ENCODE data around the gene MED25.
"Not testable (repeated sequence)": the region's sequence is repeated elsewhere in the genome, so short reads cannot be mapped to it uniquely, and the experiment has no call there.

The MED25 gene

DNA sequence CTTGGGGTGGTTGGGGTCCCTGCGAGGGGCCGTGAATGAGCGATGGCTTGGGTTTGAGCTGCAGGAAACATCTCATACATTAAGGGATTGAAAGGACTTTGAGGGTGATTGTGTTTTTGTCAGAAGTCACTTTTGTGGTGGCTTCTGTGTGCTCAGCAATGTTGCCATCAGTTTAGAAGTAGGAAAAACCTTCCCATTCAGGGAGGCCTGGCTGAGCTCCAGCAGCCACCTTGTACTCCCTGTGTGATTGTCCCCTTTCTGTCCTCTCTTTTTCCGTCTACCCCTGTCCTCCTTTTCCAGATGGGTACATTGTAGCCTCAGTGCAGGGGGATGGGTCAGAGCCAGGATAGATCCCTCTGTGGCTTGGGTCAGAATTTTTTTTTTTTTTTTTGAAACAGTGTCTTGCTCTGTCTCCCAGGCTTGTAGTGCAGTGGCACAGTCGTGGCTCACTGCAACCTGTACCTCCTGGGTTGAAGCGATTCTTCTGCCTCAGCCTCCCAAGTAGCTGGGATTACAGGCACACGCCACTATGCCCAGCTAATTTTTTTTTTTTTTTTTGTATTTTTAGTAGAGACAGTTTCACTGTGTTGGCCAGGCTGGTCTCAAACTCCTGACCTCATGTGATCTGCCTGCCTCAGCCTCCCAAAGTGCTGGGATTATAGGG lies 1.5 kb downstream of the MED25 start:
- DNase-seq = not testable (repeated sequence)

- no peak for DNase-seq
Measured at GRCh38 chr19:49820125-49820524, 2.0 kb downstream of the MED25 start.

- DNase-seq = no peak
Measured at GRCh38 chr19:49823472-49823871, 5.4 kb downstream of the MED25 start.

- DNase-seq = no peak
Measured at GRCh38 chr19:49824662-49825061, 6.6 kb downstream of the MED25 start.

- DNase-seq = no peak
Measured at GRCh38 chr19:49827034-49827433, 8.9 kb downstream of the MED25 start.

DNA sequence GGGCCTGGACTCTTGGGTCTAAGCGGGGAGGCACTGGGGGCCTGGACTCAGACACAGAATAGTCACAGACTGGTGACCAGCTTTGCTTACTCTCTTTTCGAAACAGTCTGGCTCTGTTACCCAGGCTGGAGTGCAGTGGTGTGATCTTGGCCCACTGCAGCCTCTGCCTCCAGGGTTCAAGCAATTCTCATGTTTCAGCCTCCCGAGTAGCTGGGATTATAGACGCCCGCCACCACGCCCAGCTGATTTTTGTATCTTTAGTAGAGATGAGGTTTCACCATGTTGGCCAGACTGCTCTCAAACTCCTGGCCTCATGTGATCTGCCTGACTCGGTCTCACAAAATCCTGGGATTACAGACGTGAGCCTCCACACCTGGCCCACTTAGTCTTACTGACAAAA lies 11.1 kb downstream of the MED25 start:
- no peak for DNase-seq

DNA sequence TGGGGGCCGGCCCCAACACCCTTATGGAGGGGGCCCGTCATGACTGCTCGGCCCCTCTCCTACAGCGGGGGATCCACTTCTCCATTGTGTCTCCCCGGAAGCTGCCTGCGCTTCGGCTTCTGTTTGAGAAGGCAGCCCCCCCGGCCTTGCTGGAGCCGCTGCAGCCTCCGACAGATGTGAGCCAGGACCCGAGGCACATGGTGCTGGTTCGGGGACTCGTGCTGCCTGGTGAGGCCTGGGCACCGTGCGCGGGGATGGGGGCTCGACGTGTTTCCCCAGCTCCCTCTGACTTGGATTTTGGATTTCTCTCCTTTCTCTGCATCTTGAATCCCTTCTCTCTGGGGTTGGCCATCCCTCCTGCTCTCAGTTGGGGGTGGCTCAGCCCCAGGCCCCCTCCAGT lies 11.6 kb downstream of the MED25 start:
- no peak for DNase-seq

DNA sequence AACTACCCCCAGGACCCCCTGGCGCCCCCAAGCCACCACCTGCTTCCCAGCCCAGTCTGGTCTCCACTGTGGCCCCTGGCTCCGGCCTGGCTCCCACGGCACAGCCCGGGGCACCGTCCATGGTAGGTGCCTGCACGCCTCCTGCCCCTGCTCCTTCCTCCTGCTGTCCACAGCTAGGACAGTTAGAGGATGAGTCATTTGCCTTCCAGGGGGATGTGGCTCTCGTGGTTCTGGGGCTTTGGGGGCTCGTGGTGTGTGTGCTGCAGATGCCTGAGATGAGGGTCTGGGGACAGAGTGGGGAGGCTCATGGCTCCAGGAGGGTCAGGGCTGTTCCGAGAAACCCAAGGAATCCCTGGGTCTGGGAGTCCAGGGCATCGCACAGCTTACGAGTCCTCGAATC lies 12.7 kb downstream of the MED25 start:
- no peak for DNase-seq

- DNase-seq = no peak
Measured at GRCh38 chr19:49831592-49831991, 13.5 kb downstream of the MED25 start.

GRCh38 chr19:49832556-49832955 lies 14.5 kb downstream of the MED25 start:
- DNase-seq = no peak

GRCh38 chr19:49833599-49833998 lies 15.5 kb downstream of the MED25 start:
- no peak for DNase-seq

DNA sequence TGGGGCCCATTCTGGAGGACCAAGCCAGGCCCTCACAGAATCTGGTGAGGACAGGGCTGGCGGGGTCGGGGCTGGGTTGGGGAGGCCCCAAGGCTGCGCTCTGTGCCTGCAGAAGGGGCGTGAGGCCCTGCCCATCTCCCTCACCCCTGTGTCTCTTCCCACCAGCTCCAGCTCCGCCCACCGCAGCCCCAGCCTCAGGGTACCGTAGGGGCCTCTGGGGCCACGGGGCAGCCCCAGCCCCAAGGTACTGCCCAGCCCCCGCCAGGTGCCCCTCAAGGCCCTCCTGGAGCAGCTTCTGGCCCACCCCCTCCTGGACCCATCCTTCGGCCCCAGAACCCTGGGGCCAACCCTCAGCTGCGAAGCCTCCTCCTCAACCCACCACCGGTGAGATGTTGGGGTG lies 17.5 kb downstream of the MED25 start:
- no peak for DNase-seq

- DNase-seq = no peak
Measured at GRCh38 chr19:49836176-49837008, 18.3 kb downstream of the MED25 start.

DNA sequence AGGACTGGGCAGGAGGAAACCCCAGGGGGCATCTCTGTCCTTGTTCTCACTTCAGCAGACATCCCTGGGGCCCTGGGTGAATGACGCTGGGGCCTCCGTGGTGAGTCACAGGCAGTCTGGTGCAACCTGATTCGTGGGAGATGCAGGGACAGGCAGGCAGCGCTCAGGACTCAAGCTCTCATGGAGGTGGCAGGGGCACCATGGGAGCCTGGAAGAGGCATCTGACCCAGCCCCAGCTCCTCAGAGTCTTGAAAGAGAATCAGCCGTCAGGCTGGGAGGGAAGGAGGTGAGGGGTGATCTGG lies 18.9 kb downstream of the MED25 start:
- no peak for DNase-seq

DNA sequence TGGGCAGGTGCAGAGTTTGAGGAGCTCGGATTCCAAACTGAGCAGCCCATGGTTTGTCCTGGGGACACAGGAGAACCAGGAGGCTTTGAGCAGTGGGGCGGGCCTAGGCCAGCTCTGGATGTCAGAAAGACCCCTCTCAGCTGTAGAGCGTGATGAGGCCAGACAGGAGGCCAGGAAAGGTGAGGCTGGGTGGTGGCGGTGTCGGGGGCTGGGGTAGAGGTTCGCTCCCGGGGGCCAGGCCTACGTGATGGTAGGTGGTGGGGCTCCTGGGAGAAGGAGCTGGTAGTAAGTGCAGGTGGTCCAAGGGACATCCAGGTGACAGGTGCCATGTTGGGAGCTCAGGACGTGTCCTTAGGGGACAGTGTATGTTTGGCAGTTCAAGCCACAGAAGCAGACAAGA lies 19.3 kb downstream of the MED25 start:
- DNase-seq = no peak

- no peak for DNase-seq
Measured at GRCh38 chr19:49838885-49839588, 20.9 kb downstream of the MED25 start.

DNA sequence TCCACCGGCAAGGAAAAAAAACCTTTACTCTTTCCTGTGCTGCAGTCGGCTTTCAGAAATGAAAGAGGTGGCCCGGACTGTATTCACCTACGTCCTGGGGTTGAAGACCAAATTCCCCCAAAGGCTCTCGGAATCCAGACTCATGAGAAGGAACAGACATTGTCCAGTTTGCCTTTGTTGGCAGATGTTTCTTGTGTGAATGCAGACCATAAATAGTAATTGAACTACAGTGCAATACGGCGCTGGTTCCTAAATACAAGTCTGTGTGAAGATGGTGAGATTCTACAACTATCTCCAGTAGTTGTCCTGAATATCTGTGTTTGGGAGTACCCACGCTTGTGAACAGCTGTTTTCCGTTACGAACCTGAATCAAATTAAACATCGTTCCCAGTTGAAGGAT lies 21.6 kb downstream of the MED25 start:
- DNase-seq = no peak

DNA sequence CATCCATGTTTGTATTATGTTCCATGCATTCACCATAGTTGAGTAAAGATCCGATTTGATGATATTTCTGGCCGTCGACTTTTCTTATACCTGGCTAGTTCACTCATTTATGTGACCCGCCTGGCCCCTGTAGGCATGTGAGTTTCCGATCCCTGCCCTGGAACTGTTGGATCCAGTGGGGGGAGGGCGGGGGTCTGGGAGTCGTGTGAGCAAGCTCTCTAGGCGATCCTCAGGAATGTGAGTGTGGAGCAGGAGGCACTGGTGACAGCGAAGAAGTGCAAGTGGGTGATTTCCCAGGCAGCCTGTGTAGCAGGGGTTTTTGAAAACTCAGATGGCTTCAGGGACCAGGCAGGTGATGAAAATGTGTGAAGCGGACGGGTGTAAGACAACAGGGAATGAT lies 22.2 kb downstream of the MED25 start:
- no peak for DNase-seq

DNA sequence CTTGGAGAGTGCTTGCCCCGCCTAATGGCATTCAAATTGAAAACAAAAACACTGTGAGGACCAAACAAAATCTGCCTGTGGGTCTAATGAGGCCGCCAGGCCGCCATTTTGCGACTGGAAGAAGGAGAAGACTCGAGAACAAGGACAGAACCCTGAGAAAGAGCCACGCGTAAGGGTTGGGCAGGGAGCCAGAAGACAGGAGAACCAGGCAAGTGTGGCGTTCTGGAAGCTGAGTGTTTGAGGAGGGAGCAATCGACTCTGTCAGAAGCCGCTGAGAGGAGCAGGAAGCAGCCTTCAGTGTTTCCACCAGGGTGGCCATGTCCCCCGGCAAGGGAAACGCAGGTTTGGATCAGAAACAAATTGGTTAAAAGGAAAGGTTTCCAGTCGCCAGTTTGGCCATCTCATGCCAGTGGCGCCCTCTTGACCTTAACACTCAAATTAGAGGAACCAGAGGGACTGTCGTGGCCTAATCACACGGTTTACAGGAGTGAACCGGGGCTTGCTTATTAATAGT lies 22.7 kb downstream of the MED25 start:
- DNase-seq = no peak

DNA sequence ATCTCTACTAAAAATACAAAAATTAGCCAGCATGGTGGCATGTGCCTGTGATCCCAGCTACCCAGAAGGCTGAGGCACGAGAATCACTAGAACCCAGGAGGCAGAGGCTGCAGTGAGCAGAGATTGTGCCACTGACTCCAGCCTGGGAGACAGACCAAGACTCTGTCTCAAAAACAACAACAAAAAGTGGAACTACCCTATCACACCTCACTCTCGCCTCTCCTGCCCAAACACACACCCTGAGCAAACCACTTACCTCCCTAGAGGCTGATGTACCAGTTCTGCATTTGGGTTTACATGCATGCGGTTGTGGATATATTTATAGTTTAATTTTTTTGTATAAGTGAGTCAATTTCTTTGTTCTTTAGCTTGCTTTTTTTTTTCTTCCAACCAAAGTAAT lies 25.2 kb downstream of the MED25 start:
- DNase-seq = no peak

- DNase-seq = no peak
Measured at GRCh38 chr19:49844138-49845095, 26.3 kb downstream of the MED25 start.

DNA sequence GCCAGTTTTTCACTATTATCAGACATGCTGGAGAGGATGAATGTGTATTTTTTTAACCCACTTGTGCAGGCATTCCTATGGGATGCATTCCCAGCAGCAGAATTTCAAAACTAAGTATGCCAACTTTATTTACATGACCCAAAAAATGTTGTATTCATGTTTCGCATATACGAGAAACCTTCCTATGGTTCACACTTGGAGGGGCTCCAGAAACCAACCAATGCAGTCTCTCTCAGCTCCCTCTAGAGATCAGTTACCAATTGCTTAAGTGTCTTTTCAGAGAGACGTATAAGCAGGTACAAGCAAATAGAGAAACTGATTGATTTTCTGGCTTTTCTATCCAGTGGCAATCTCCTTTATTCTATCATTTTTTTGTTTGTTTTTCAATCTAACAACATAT lies 27.3 kb downstream of the MED25 start:
- DNase-seq = no peak

DNA sequence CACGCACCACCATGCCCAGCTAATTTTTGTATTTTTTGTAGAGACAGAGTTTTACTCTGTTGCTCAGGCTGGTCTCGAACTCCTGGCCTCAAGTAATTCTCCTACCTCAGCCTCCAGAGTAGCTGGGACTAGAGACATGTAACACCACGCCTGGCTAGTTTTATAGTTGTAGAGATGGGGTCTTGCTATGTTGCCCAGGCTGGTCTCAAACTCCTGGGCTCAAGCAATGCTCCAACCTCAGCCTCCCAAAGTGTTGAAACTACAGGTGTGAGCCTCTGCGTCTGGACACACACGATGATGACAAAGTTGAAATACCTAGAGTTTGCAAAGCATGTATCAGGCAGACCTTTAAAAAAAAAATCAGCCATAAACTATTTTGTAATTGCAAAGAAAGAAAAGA lies 28.3 kb downstream of the MED25 start:
- no peak for DNase-seq
